Ishikawa (cell line): Measurements from ENCODE around the gene TMEM88.

Experiments
- CEBPB ChIP-seq: IDR thresholded peaks from 2 replicates; pipeline ENCODE4 v1.6.1; 2012
- CREB1 ChIP-seq: IDR thresholded peaks from 2 replicates; pipeline ENCODE4 v1.6.1; 2012; ENCODE audit warnings: low read depth
- EGR1 ChIP-seq: IDR thresholded peaks from 2 replicates; pipeline ENCODE4 v1.6.1; 2012
- EP300 ChIP-seq: IDR thresholded peaks from 2 replicates; pipeline ENCODE4 v1.6.1; 2012; ENCODE audit warnings: borderline replicate concordance
- FOXM1 ChIP-seq: IDR thresholded peaks from 2 replicates; pipeline ENCODE4 v1.6.1; 2012; ENCODE audit warnings: low read depth, borderline replicate concordance
- TAF1 ChIP-seq: IDR thresholded peaks from 2 replicates; pipeline ENCODE4 v1.6.1; 2012; ENCODE audit warnings: low read depth, mild to moderate bottlenecking
- TCF12 ChIP-seq: IDR thresholded peaks from 2 replicates; pipeline ENCODE4 v1.6.1; 2012; ENCODE audit warnings: low read depth
- TEAD4 ChIP-seq: IDR thresholded peaks from 2 replicates; pipeline ENCODE4 v1.6.1; 2012
- YY1 ChIP-seq: IDR thresholded peaks from 2 replicates; pipeline ENCODE4 v1.6.1; 2012; ENCODE audit warnings: low read depth
- TF ChIP-seq, protein P1 (sequence below): IDR thresholded peaks from 2 replicates; pipeline ENCODE4 v1.6.1; 2012; ENCODE audit warnings: low read depth, mild to moderate bottlenecking
- TF ChIP-seq, protein P2 (sequence below): IDR thresholded peaks from 2 replicates; pipeline ENCODE4 v1.6.1; 2012
- TF ChIP-seq, protein P3 (sequence below): IDR thresholded peaks from 2 replicates; pipeline ENCODE4 v1.6.1; 2012

DNA sequence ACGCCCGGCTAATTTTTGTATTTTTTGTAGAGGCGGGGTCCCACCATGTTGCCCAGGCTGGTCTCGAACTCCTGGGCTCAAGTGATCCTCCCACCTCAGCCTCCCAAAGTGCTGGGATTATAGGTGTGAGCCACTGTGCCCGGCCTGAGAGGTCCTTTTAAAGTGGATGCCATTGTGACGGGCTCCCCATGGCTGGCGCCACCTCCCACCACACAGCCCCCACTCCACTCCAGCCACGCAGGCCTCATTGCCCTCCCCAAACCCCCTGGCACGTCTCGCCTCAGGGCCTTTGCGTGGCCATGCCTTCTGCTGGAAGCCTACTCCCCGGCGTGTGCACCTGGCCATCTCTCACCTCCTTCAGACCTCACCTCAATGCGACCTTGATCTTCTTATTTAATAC, 32.7 kb upstream of the TMEM88 start:
- TF ChIP-seq EP300 (no peak), YY1 (no peak), TAF1 (no peak), TCF12 (no peak), TEAD4 (no peak), FOXM1 (no peak), CEBPB (no peak), CREB1 (no peak), EGR1 (no peak)
- TF ChIP-seq, protein P1, sequence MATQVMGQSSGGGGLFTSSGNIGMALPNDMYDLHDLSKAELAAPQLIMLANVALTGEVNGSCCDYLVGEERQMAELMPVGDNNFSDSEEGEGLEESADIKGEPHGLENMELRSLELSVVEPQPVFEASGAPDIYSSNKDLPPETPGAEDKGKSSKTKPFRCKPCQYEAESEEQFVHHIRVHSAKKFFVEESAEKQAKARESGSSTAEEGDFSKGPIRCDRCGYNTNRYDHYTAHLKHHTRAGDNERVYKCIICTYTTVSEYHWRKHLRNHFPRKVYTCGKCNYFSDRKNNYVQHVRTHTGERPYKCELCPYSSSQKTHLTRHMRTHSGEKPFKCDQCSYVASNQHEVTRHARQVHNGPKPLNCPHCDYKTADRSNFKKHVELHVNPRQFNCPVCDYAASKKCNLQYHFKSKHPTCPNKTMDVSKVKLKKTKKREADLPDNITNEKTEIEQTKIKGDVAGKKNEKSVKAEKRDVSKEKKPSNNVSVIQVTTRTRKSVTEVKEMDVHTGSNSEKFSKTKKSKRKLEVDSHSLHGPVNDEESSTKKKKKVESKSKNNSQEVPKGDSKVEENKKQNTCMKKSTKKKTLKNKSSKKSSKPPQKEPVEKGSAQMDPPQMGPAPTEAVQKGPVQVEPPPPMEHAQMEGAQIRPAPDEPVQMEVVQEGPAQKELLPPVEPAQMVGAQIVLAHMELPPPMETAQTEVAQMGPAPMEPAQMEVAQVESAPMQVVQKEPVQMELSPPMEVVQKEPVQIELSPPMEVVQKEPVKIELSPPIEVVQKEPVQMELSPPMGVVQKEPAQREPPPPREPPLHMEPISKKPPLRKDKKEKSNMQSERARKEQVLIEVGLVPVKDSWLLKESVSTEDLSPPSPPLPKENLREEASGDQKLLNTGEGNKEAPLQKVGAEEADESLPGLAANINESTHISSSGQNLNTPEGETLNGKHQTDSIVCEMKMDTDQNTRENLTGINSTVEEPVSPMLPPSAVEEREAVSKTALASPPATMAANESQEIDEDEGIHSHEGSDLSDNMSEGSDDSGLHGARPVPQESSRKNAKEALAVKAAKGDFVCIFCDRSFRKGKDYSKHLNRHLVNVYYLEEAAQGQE: no peak
- TF ChIP-seq, protein P2, sequence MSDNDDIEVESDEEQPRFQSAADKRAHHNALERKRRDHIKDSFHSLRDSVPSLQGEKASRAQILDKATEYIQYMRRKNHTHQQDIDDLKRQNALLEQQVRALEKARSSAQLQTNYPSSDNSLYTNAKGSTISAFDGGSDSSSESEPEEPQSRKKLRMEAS: no peak
- TF ChIP-seq, protein P3, sequence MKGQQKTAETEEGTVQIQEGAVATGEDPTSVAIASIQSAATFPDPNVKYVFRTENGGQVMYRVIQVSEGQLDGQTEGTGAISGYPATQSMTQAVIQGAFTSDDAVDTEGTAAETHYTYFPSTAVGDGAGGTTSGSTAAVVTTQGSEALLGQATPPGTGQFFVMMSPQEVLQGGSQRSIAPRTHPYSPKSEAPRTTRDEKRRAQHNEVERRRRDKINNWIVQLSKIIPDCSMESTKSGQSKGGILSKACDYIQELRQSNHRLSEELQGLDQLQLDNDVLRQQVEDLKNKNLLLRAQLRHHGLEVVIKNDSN: no peak
